ENCODE results near the gene PRDM16. TPM values are rescaled to one million over a fixed set of nuclear protein-coding genes. Genes with fewer than 3 reads are reported as not detected.

PRDM16 gene
- total RNA-seq, 1 donor from 2014 or later, result 5.6 TPM

- peaks cover 42% of the 10 kb centered on the region for H3K27me3 ChIP-seq (ENCODE audit: control insufficient read depth, insufficient read depth, low read length)
- no peak for DNase-seq (ENCODE audit: low read depth)
- H3K36me3 ChIP-seq (ENCODE audit: control insufficient read depth, insufficient read depth, low read length), result no peaks in the 10 kb centered on the region
- no peak for TF ChIP-seq CTCF (IDR thresholded peaks at IDR 0.05; ENCODE audit: insufficient read depth, low read length, poor library complexity, severe bottlenecking)
- H3K4me3 ChIP-seq (ENCODE audit: low read depth, low read length), result no peak overlapping the region
Observed at GRCh38 chr1:3387401-3387800, 318.4 kb downstream of the PRDM16 start.

DNA sequence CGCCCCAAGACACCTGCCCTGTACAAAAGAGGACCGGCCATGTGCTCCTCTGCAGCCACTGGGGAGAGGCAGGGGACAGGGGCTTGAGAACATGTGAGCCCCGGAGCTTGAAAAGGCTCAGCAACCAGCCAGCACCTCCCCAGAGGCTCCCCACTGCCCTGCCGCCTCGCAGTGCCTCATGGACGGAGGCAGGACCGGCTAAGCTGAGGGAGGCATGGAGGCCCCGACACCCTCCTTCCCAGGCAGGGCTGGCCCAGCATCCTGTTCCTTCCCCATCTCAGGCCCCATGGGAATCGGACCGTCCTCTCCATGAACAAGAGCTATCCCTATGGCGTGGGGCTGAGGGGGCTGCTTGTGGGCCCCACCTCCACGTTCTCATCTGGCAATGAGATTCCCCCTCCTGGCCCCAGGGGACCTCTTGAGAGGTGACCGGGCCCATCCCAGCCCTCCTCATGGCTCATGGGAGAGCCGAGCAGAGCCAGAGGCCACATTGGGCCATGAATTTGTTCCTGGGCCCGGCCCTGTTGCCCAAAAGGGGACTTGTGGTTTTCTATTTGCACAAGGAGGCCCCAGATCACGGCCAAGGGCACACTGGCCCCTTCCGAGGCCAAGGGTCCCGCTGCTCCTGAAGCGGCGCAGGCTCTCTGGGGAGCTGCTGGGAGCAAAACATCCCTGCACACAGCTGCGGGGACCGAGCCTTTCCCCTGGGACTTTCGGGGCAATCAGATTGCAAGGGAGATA, 320.3 kb downstream of the PRDM16 start:
- H3K27me3 ChIP-seq (ENCODE audit: control insufficient read depth, insufficient read depth, low read length), result peaks cover 55% of the 10 kb centered on the region
- TF ChIP-seq CTCF (IDR thresholded peaks at IDR 0.05; ENCODE audit: insufficient read depth, low read length, poor library complexity, severe bottlenecking), result no peak
- no peak for DNase-seq (ENCODE audit: low read depth)
- H3K36me3 ChIP-seq (ENCODE audit: control insufficient read depth, insufficient read depth, low read length), result no peaks in the 10 kb centered on the region
- H3K4me3 ChIP-seq (ENCODE audit: low read depth, low read length), result no peak overlapping the region

- no peak for DNase-seq (ENCODE audit: low read depth)
- H3K27me3 ChIP-seq (ENCODE audit: control insufficient read depth, insufficient read depth, low read length), result peaks cover 56% of the 10 kb centered on the region
- TF ChIP-seq CTCF (IDR thresholded peaks at IDR 0.05; ENCODE audit: insufficient read depth, low read length, poor library complexity, severe bottlenecking), result no peak
- no peak overlapping the region for H3K4me3 ChIP-seq (ENCODE audit: low read depth, low read length)
- no peaks in the 10 kb centered on the region for H3K36me3 ChIP-seq (ENCODE audit: control insufficient read depth, insufficient read depth, low read length)
Observed at GRCh38 chr1:3390291-3390690, 321.3 kb downstream of the PRDM16 start.

- TF ChIP-seq CTCF (IDR thresholded peaks at IDR 0.05; ENCODE audit: insufficient read depth, low read length, poor library complexity, severe bottlenecking), result no peak
- Histone ChIP-seq H3K36me3 (ENCODE audit: control insufficient read depth, insufficient read depth, low read length) (no peaks in the 10 kb centered on the region), H3K4me3 (ENCODE audit: low read depth, low read length) (no peak overlapping the region), H3K27me3 (ENCODE audit: control insufficient read depth, insufficient read depth, low read length) (peaks cover 65% of the 10 kb centered on the region)
- no peak for DNase-seq (ENCODE audit: low read depth)
Observed at GRCh38 chr1:3391711-3392110, 322.7 kb downstream of the PRDM16 start.

- no peak for DNase-seq (ENCODE audit: low read depth)
- no peak for TF ChIP-seq CTCF (IDR thresholded peaks at IDR 0.05; ENCODE audit: insufficient read depth, low read length, poor library complexity, severe bottlenecking)
- Histone ChIP-seq H3K4me3 (ENCODE audit: low read depth, low read length) (no peak overlapping the region), H3K27me3 (ENCODE audit: control insufficient read depth, insufficient read depth, low read length) (peaks cover 71% of the 10 kb centered on the region), H3K36me3 (ENCODE audit: control insufficient read depth, insufficient read depth, low read length) (no peaks in the 10 kb centered on the region)
Observed at GRCh38 chr1:3393024-3393986, 324.3 kb downstream of the PRDM16 start.

Data from kidney epithelial cell (primary cell).